Measurements from ENCODE around the gene PLA2G4F.

PLA2G4F gene

GRCh38 chr15:42171795-42172194 is 15.4 kb upstream of the PLA2G4F start:
- TF ChIP-seq FOXM1 (IDR thresholded peaks at IDR 0.05; ENCODE audit: borderline replicate concordance) (no peak), LEF1 (IDR thresholded peaks at IDR 0.05; ENCODE audit: borderline replicate concordance) (no peak)
- CTCF ChIA-PET, result no interaction called here
- no peak for DNase-seq (ENCODE audit: extremely low spot score)
- POLR2A ChIA-PET, result no interaction called here

- TF ChIP-seq FOXK2 (IDR thresholded peaks at IDR 0.05) (no peak), ELF4 (IDR thresholded peaks at IDR 0.05) (no peak), TARDBP (IDR thresholded peaks at IDR 0.05) (no peak), ZNF384 (IDR thresholded peaks at IDR 0.05) (no peak), SP1 (IDR thresholded peaks at IDR 0.05) (no peak), BHLHE40 (IDR thresholded peaks at IDR 0.05; ENCODE audit: borderline replicate concordance) (no peak), SUZ12 (IDR thresholded peaks at IDR 0.05) (no peak), FOXM1 (IDR thresholded peaks at IDR 0.05; ENCODE audit: borderline replicate concordance) (no peak), NFRKB (IDR thresholded peaks at IDR 0.05) (no peak), FOXA1 (IDR thresholded peaks at IDR 0.05) (no peak), L3MBTL2 (conservative IDR thresholded peaks at IDR 0.05) (no peak), ARNT (IDR thresholded peaks at IDR 0.05) (no peak), PKNOX1 (IDR thresholded peaks at IDR 0.05) (no peak), LEF1 (IDR thresholded peaks at IDR 0.05; ENCODE audit: borderline replicate concordance) (no peak), CTBP1 (IDR thresholded peaks at IDR 0.05; ENCODE audit: borderline replicate concordance) (no peak), HDGF (IDR thresholded peaks at IDR 0.05; ENCODE audit: borderline replicate concordance) (no peak)
- ChIA-PET POLR2A (no interaction called here), CTCF (no interaction called here)
- DNase-seq (ENCODE audit: extremely low spot score), result no peak
Observed at GRCh38 chr15:42171122-42171521, 14.7 kb upstream of the PLA2G4F start.

GRCh38 chr15:42166225-42166940 is 9.9 kb upstream of the PLA2G4F start:
- no peak for DNase-seq (ENCODE audit: extremely low spot score)
- CTCF ChIA-PET, result no interaction called here
- POLR2A ChIA-PET, result no interaction called here
- no peak for TF ChIP-seq NFRKB (IDR thresholded peaks at IDR 0.05)
- no peak for TF ChIP-seq CTBP1 (IDR thresholded peaks at IDR 0.05; ENCODE audit: borderline replicate concordance)
- no peak for TF ChIP-seq L3MBTL2 (conservative IDR thresholded peaks at IDR 0.05)
- no peak for TF ChIP-seq FOXK2 (IDR thresholded peaks at IDR 0.05)
- TF ChIP-seq SP1 (IDR thresholded peaks at IDR 0.05), result no peak
- no peak for TF ChIP-seq ARNT (IDR thresholded peaks at IDR 0.05)
- TF ChIP-seq SUZ12 (IDR thresholded peaks at IDR 0.05), result no peak
- no peak for TF ChIP-seq LEF1 (IDR thresholded peaks at IDR 0.05; ENCODE audit: borderline replicate concordance)
- TF ChIP-seq HDGF (IDR thresholded peaks at IDR 0.05; ENCODE audit: borderline replicate concordance), result no peak
- no peak for TF ChIP-seq ELF4 (IDR thresholded peaks at IDR 0.05)
- no peak for TF ChIP-seq TARDBP (IDR thresholded peaks at IDR 0.05)

GRCh38 chr15:42165106-42165505 is 8.7 kb upstream of the PLA2G4F start:
- no peak for DNase-seq (ENCODE audit: extremely low spot score)
- POLR2A ChIA-PET, result no interaction called here
- TF ChIP-seq NFRKB (IDR thresholded peaks at IDR 0.05) (no peak), TARDBP (IDR thresholded peaks at IDR 0.05) (no peak), ELF4 (IDR thresholded peaks at IDR 0.05) (no peak), FOXK2 (IDR thresholded peaks at IDR 0.05) (no peak), FOXM1 (IDR thresholded peaks at IDR 0.05; ENCODE audit: borderline replicate concordance) (no peak), LEF1 (IDR thresholded peaks at IDR 0.05; ENCODE audit: borderline replicate concordance) (no peak), HDGF (IDR thresholded peaks at IDR 0.05; ENCODE audit: borderline replicate concordance) (no peak), FOXA1 (IDR thresholded peaks at IDR 0.05) (no peak), ARNT (IDR thresholded peaks at IDR 0.05) (no peak), ZNF384 (IDR thresholded peaks at IDR 0.05) (no peak), PKNOX1 (IDR thresholded peaks at IDR 0.05) (no peak), L3MBTL2 (conservative IDR thresholded peaks at IDR 0.05) (no peak), BHLHE40 (IDR thresholded peaks at IDR 0.05; ENCODE audit: borderline replicate concordance) (no peak), CTBP1 (IDR thresholded peaks at IDR 0.05; ENCODE audit: borderline replicate concordance) (no peak), SUZ12 (IDR thresholded peaks at IDR 0.05) (no peak), SP1 (IDR thresholded peaks at IDR 0.05) (no peak)
- CTCF ChIA-PET, result no interaction called here

GRCh38 chr15:42163947-42164550 is 7.6 kb upstream of the PLA2G4F start:
- DNase-seq (ENCODE audit: extremely low spot score), result no peak
- no peak for TF ChIP-seq CTBP1 (IDR thresholded peaks at IDR 0.05; ENCODE audit: borderline replicate concordance)
- TF ChIP-seq FOXM1 (IDR thresholded peaks at IDR 0.05; ENCODE audit: borderline replicate concordance), result no peak
- TF ChIP-seq L3MBTL2 (conservative IDR thresholded peaks at IDR 0.05), result no peak
- no peak for TF ChIP-seq ZNF384 (IDR thresholded peaks at IDR 0.05)
- TF ChIP-seq BHLHE40 (IDR thresholded peaks at IDR 0.05; ENCODE audit: borderline replicate concordance), result no peak
- no peak for TF ChIP-seq FOXA1 (IDR thresholded peaks at IDR 0.05)
- TF ChIP-seq NFRKB (IDR thresholded peaks at IDR 0.05), result no peak
- no peak for TF ChIP-seq ARNT (IDR thresholded peaks at IDR 0.05)
- TF ChIP-seq FOXK2 (IDR thresholded peaks at IDR 0.05), result no peak
- no peak for TF ChIP-seq SUZ12 (IDR thresholded peaks at IDR 0.05)
- TF ChIP-seq TARDBP (IDR thresholded peaks at IDR 0.05), result no peak
- no peak for TF ChIP-seq HDGF (IDR thresholded peaks at IDR 0.05; ENCODE audit: borderline replicate concordance)
- CTCF ChIA-PET, result no interaction called here
- POLR2A ChIA-PET, result no interaction called here

- TF ChIP-seq ARNT (IDR thresholded peaks at IDR 0.05), result no peak
- TF ChIP-seq ZNF384 (IDR thresholded peaks at IDR 0.05), result no peak
- TF ChIP-seq L3MBTL2 (conservative IDR thresholded peaks at IDR 0.05), result no peak
- POLR2A ChIA-PET, result no interaction called here
- CTCF ChIA-PET, result no interaction called here
- no peak for DNase-seq (ENCODE audit: extremely low spot score)
Observed at GRCh38 chr15:42163291-42163690, 6.9 kb upstream of the PLA2G4F start.

- DNase-seq (ENCODE audit: extremely low spot score), result no peak
- CTCF ChIA-PET, result no interaction called here
- POLR2A ChIA-PET, result no interaction called here
- TF ChIP-seq FOXA1 (IDR thresholded peaks at IDR 0.05) (no peak), CTBP1 (IDR thresholded peaks at IDR 0.05; ENCODE audit: borderline replicate concordance) (no peak), SP1 (IDR thresholded peaks at IDR 0.05) (no peak), FOXM1 (IDR thresholded peaks at IDR 0.05; ENCODE audit: borderline replicate concordance) (no peak), L3MBTL2 (conservative IDR thresholded peaks at IDR 0.05) (no peak), SUZ12 (IDR thresholded peaks at IDR 0.05) (no peak), ELF4 (IDR thresholded peaks at IDR 0.05) (no peak), PKNOX1 (IDR thresholded peaks at IDR 0.05) (no peak), TARDBP (IDR thresholded peaks at IDR 0.05) (no peak), ARNT (IDR thresholded peaks at IDR 0.05) (no peak)
Observed at GRCh38 chr15:42160136-42160535, 3.7 kb upstream of the PLA2G4F start.
